Keratinocyte (primary cell): ENCODE results near the gene CECR2. TPM values are rescaled to one million over a fixed set of nuclear protein-coding genes. Genes with fewer than 3 reads are reported as not detected.

ENCODE experiments used
- DNase-seq: peaks from one replicate; pipeline ENCODE4 v3.0.0-alpha.2; 2011; ENCODE audit warnings: low read depth, missing footprints, low spot score
- FAIRE-seq: peaks from 2 replicates; lab custom pipeline; 2011; peaks lifted over from hg19 to GRCh38; lab: Jason Lieb, UNC
- H2AFZ ChIP-seq: 2 replicates; pipeline ENCODE4 v1.6.0; 2012; ENCODE audit warnings: low read length, control low read depth, inconsistent platforms; ENCODE audit not compliant: control insufficient read depth
- H3K27ac ChIP-seq: 2 replicates; pipeline ENCODE4 v1.5.1; 2011; ENCODE audit warnings: low read length; ENCODE audit not compliant: control insufficient read depth, insufficient read depth
- H3K27me3 ChIP-seq: 3 replicates; pipeline ENCODE4 v1.6.0; 2011; ENCODE audit warnings: low read length; ENCODE audit not compliant: control insufficient read depth, insufficient read depth; ENCODE audit errors: extremely low read depth
- H3K36me3 ChIP-seq, 2 experiments: 2 replicates in 1 of 2; 3 replicates in 1 of 2; pipeline ENCODE4 v1.5.1; 2011; ENCODE audit warnings: low read length in 2 of 2, mild to moderate bottlenecking in 1 of 2; ENCODE audit not compliant: control insufficient read depth in 2 of 2, insufficient read depth in 2 of 2; ENCODE audit errors: extremely low read depth in 1 of 2
- H3K4me1 ChIP-seq: 3 replicates; pipeline ENCODE4 v1.5.1; 2011; ENCODE audit warnings: low read length; ENCODE audit not compliant: control insufficient read depth, insufficient read depth; ENCODE audit errors: extremely low read depth
- H3K4me2 ChIP-seq: 3 replicates; pipeline ENCODE4 v1.6.0; 2011; ENCODE audit warnings: low read depth, low read length; ENCODE audit not compliant: control insufficient read depth, insufficient read depth; ENCODE audit errors: extremely low read depth
- H3K4me3 ChIP-seq, 3 experiments: fragments of 200-600 bp in 1 of 3; sonication (generic) in 1 of 3; 2 replicates in 2 of 3; 3 replicates in 1 of 3; pipeline ENCODE4 v1.5.1; 2011 to 2016; ENCODE audit warnings: low read length in 3 of 3, mild to moderate bottlenecking in 3 of 3, control low read depth in 2 of 3, inconsistent platforms in 1 of 3, low read depth in 1 of 3, mixed read lengths in 1 of 3, mixed run types in 1 of 3, moderate library complexity in 1 of 3; ENCODE audit not compliant: control insufficient read depth in 2 of 3, insufficient read depth in 2 of 3; ENCODE audit errors: extremely low read depth in 1 of 3
- H3K79me2 ChIP-seq: 2 replicates; pipeline ENCODE4 v1.6.0; 2012; ENCODE audit warnings: low read length; ENCODE audit not compliant: control insufficient read depth, insufficient read depth
- H3K9ac ChIP-seq: 3 replicates; pipeline ENCODE4 v1.6.0; 2011; ENCODE audit warnings: low read length; ENCODE audit not compliant: control insufficient read depth, insufficient read depth; ENCODE audit errors: extremely low read depth
- H3K9me1 ChIP-seq: 3 replicates; pipeline ENCODE4 v1.6.0; 2011; ENCODE audit warnings: low read length; ENCODE audit not compliant: control insufficient read depth, insufficient read depth; ENCODE audit errors: extremely low read depth
- H3K9me3 ChIP-seq: 2 replicates; pipeline ENCODE4 v1.5.1; 2012; ENCODE audit warnings: low read depth, low read length; ENCODE audit not compliant: control insufficient read depth
- H4K20me1 ChIP-seq: 3 replicates; pipeline ENCODE4 v1.6.0; 2011; ENCODE audit warnings: low read length; ENCODE audit not compliant: control insufficient read depth, insufficient read depth; ENCODE audit errors: extremely low read depth
- EZH2 ChIP-seq: IDR thresholded peaks from one replicate; pipeline ENCODE4 v1.6.1; 2012; ENCODE audit warnings: inconsistent platforms, mild to moderate bottlenecking, low read length, moderate library complexity
- dilution Hi-C: fragments of 300-500 bp; cut with MboI; formaldehyde crosslinking; loops from one replicate; pipeline ENCODE4 v1.7.0; 2020; ENCODE audit warnings: low sequenced_read_pairs; ENCODE audit not compliant: extremely low pct_ligation_motif_present
- polyA plus RNA-seq, 5 experiments: library from polyadenylated mRNA; depleted of rRNA in 3 of 5; stranded (reverse) in 3 of 5; stranded (forward) in 1 of 5; unstranded in 1 of 5; fragments of >200 nt; gene quantifications; 1 replicate in 1 of 5; 2 replicates in 3 of 5; 3 replicates in 1 of 5; pipeline versions ENCODE4 v1.2.1 to v1.2.3, GENCODE V29; 2011 to 2012; ENCODE audit warnings: missing spikeins in 2 of 5, low read depth in 1 of 5, low replicate concordance in 1 of 5
- TF ChIP-seq, protein P1 (sequence below), 3 experiments: IDR thresholded peaks in 1 of 3; conservative IDR thresholded peaks in 1 of 3; optimal IDR thresholded peaks in 1 of 3; 2 replicates in 2 of 3; 3 replicates in 1 of 3; pipeline versions ENCODE3 to v1.5.1; 2011; ENCODE audit warnings: low read length in 3 of 3, mild to moderate bottlenecking in 3 of 3, moderate library complexity in 2 of 3, control low read depth in 1 of 3, inconsistent platforms in 1 of 3; ENCODE audit not compliant: insufficient read depth in 2 of 3; ENCODE audit errors: extremely low read depth in 1 of 3

Gene CECR2
- polyA plus RNA-seq, 1 donor (not counting 4 experiments of a cell fraction or from before 2014, with no cell fraction given): not detected

DNA sequence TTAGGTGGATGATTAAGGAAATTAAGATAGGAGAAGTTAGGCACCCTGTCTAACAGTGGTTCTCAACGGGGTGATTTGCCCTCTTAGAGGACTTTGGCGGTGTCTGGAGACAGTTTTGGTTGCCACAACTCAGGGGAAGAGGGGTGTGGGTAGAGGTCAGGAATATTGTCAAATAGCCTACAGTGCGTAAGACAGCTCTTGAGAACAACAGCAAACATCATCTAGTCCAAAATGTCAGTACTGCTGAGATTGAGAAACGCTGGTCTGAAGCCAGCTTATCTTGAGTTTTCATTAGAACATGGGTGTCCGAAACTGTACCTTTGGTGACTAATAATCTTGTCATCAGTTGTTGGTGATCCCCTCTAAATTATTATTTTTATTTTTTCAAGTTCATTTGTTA is 38.4 kb downstream of the CECR2 start:
- TF ChIP-seq EZH2: no peak

DNA sequence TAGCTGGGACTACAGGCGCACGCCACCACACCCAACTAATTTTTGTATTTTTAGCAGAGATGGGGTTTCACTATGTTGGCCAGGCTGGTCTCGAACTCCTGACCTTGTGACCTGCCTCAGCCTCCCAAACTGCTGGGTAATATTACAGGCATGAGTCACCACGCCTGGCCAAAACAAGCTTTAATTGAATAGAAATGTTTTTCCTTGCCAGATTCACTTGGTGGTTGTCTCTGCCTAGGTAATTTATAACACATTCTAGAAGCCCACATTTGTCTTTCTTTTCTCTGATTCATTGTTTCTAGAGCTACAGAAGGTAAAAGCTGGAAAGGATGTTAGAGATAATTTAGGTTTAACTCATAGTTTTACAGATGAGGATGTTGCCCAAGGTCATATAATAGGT is 41.3 kb downstream of the CECR2 start:
- Histone ChIP-seq H3K4me3 (no peak overlapping the region), H3K9me1 (no peaks in the 10 kb centered on the region), H2AFZ (no peak overlapping the region), H3K27me3 (no peaks in the 10 kb centered on the region), H4K20me1 (no peaks in the 10 kb centered on the region), H3K27ac (no peak overlapping the region), H3K79me2 (no peaks in the 10 kb centered on the region), H3K4me2 (no peak overlapping the region), H3K9me3 (no peaks in the 10 kb centered on the region), H3K9ac (no peak overlapping the region), H3K4me1 (no peaks in the 10 kb centered on the region), H3K36me3 (no peaks in the 10 kb centered on the region)
- DNase-seq: no peak
- dilution Hi-C loops: no loop called here
- no peak for FAIRE-seq
- no peak for TF ChIP-seq EZH2
- TF ChIP-seq, protein P1, sequence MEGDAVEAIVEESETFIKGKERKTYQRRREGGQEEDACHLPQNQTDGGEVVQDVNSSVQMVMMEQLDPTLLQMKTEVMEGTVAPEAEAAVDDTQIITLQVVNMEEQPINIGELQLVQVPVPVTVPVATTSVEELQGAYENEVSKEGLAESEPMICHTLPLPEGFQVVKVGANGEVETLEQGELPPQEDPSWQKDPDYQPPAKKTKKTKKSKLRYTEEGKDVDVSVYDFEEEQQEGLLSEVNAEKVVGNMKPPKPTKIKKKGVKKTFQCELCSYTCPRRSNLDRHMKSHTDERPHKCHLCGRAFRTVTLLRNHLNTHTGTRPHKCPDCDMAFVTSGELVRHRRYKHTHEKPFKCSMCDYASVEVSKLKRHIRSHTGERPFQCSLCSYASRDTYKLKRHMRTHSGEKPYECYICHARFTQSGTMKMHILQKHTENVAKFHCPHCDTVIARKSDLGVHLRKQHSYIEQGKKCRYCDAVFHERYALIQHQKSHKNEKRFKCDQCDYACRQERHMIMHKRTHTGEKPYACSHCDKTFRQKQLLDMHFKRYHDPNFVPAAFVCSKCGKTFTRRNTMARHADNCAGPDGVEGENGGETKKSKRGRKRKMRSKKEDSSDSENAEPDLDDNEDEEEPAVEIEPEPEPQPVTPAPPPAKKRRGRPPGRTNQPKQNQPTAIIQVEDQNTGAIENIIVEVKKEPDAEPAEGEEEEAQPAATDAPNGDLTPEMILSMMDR (optimal IDR thresholded peaks at IDR 0.05 in 1 of 3, IDR thresholded peaks at IDR 0.05 in 1 of 3, conservative IDR thresholded peaks at IDR 0.05 in 1 of 3; ENCODE audit: extremely low read depth in 1 of 3, insufficient read depth in 2 of 3, low read length in 3 of 3): no peak

More for the DNA sequence above, 38.4 kb downstream of the CECR2 start:
- Histone ChIP-seq H3K9me3 (no peaks in the 10 kb centered on the region), H3K4me1 (no peaks in the 10 kb centered on the region), H3K9ac (no peak overlapping the region), H3K36me3 (no peaks in the 10 kb centered on the region), H3K4me3 (no peak overlapping the region), H3K27me3 (no peaks in the 10 kb centered on the region), H3K27ac (no peak overlapping the region), H4K20me1 (no peaks in the 10 kb centered on the region), H3K79me2 (no peaks in the 10 kb centered on the region), H3K9me1 (no peaks in the 10 kb centered on the region), H2AFZ (no peak overlapping the region), H3K4me2 (no peak overlapping the region)
- no peak for FAIRE-seq
- no peak for DNase-seq
- dilution Hi-C loops: no loop called here

DNA sequence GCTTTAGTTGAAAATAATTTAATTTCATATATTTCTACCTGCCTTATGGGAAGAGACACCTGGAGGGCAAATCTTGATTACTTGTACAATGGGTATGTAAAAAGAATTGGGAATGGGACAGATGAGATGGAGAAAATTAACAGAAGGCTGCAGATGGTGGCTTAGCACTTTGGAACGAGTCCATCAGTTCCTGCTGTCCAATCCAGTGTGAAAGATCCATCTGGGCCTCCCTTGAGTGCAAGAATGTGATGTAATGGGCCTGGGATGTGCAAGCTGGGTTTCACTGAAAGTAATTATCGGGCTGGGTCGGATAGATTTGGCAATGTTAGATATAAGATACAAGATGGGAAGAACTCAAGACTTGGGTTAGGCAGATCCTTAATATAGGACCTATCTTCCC is 42.0 kb downstream of the CECR2 start:
- H3K9ac ChIP-seq: no peak overlapping the region
- H3K4me1 ChIP-seq: no peaks in the 10 kb centered on the region
- H2AFZ ChIP-seq: no peak overlapping the region
- H3K9me1 ChIP-seq: no peaks in the 10 kb centered on the region
- TF ChIP-seq EZH2: no peak
- TF ChIP-seq, protein P1 (optimal IDR thresholded peaks at IDR 0.05 in 1 of 3, IDR thresholded peaks at IDR 0.05 in 1 of 3, conservative IDR thresholded peaks at IDR 0.05 in 1 of 3; ENCODE audit: extremely low read depth in 1 of 3, insufficient read depth in 2 of 3, low read length in 3 of 3): no peak
- no peaks in the 10 kb centered on the region for H3K79me2 ChIP-seq
- no peaks in the 10 kb centered on the region for H3K27me3 ChIP-seq
- H3K4me3 ChIP-seq: no peak overlapping the region
- H3K27ac ChIP-seq: no peak overlapping the region
- H3K9me3 ChIP-seq: no peaks in the 10 kb centered on the region
- no peak overlapping the region for H3K4me2 ChIP-seq
- DNase-seq: no peak
- no peaks in the 10 kb centered on the region for H3K36me3 ChIP-seq
- dilution Hi-C loops: no loop called here
- no peaks in the 10 kb centered on the region for H4K20me1 ChIP-seq
- FAIRE-seq: no peak
